ENCODE results near the gene DLL4. TPM values are rescaled to one million over a fixed set of nuclear protein-coding genes. Genes with fewer than 3 reads are reported as not detected.

Gene DLL4
- total and polyA plus RNA-seq, 10 of the 15 experiments (the other 5 are each of a cell fraction or from before 2014, with no cell fraction given), result 0.04 to 0.16 (median 0.09) TPM; not detected in 6

DNA sequence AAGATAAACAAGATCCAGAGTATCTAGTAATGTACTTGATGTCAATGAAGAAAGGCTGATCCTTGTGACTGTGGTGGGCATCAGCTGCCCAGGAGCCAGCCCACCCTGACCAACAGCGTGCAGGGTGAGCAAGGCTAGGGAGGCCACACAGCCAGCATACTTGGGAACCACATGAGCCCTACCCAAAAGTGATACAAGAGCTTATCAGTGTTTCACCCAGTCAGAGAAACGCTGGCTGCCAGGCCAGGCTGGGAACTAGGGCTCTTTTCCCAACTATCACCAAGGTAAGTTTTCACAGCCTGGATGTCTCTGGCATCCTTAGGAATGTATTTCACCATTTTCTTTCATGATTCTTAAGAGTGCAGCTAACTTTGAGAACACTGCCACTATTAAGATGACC, 49.0 kb downstream of the DLL4 start:
- peaks cover 6 to 33% of the 10 kb centered on the region in 2 experiments for H3K36me3 ChIP-seq (ENCODE audit: control insufficient read depth in 2 of 2, insufficient read depth in 2 of 2, low read length in 1 of 2)
- in situ Hi-C loops (cut with MboI), result no loop called here
- POLR2A ChIA-PET, result no interaction called here
- WGBS (ENCODE audit: insufficient coverage, insufficient replicate concordance, low lambda C conversion rate, missing lambda C conversion rate), result 78% methylated on average over 2 of the region's 2 CpGs
- H2AFZ ChIP-seq (ENCODE audit: control insufficient read depth, low read depth, low read length), result no peak overlapping the region
- H3K4me2 ChIP-seq (ENCODE audit: control insufficient read depth, insufficient read depth), result no peak overlapping the region
- no peak for ATAC-seq
- H3K9me3 ChIP-seq (replicated peaks; ENCODE audit: control insufficient read depth, insufficient read depth, low read length), result no peaks in the 10 kb centered on the region
- no TSS peak for BruUV-seq (replicated peaks)
- no peak overlapping the region for H3K27ac ChIP-seq (ENCODE audit: control insufficient read depth, insufficient read depth)
- no peaks in the 10 kb centered on the region for H3K79me2 ChIP-seq (ENCODE audit: control insufficient read depth, insufficient read depth, low read length)
- DNase-seq (ENCODE audit: low read depth, low spot score), result no peak
- intact Hi-C loops (cut with micrococcal nuclease; ENCODE audit: unreplicated experiment), result no loop called here
- H3K4me3 ChIP-seq, result no peak overlapping the region
- RAD21 ChIA-PET (ENCODE audit: unreplicated experiment), result no interaction called here
- H4K20me1 ChIP-seq (ENCODE audit: control insufficient read depth, insufficient read depth), result no peaks in the 10 kb centered on the region
- SMC1A ChIA-PET (ENCODE audit: uncharacterized antibody, unreplicated experiment), result interaction anchor here (1.0 kb wide), 1 partner anchor 20 kb away, joined by 3 read pairs; no protein-coding TSS in a partner anchor
- CTCF ChIA-PET, result no interaction called here
- no peaks in the 10 kb centered on the region for H3K27me3 ChIP-seq (replicated peaks in 1 of 2; ENCODE audit: control insufficient read depth in 2 of 2, insufficient read depth in 2 of 2, low read length in 1 of 2)
- FAIRE-seq, result no peak
- no peak overlapping the region for H3K9ac ChIP-seq (ENCODE audit: control insufficient read depth, insufficient read depth, low read length)
- no peaks in the 10 kb centered on the region for H3K4me1 ChIP-seq (ENCODE audit: control insufficient read depth, insufficient read depth, low read length)
- no peak for TF ChIP-seq BMI1 (IDR thresholded peaks at IDR 0.05; ENCODE audit: borderline replicate concordance)
- TF ChIP-seq, protein P1, sequence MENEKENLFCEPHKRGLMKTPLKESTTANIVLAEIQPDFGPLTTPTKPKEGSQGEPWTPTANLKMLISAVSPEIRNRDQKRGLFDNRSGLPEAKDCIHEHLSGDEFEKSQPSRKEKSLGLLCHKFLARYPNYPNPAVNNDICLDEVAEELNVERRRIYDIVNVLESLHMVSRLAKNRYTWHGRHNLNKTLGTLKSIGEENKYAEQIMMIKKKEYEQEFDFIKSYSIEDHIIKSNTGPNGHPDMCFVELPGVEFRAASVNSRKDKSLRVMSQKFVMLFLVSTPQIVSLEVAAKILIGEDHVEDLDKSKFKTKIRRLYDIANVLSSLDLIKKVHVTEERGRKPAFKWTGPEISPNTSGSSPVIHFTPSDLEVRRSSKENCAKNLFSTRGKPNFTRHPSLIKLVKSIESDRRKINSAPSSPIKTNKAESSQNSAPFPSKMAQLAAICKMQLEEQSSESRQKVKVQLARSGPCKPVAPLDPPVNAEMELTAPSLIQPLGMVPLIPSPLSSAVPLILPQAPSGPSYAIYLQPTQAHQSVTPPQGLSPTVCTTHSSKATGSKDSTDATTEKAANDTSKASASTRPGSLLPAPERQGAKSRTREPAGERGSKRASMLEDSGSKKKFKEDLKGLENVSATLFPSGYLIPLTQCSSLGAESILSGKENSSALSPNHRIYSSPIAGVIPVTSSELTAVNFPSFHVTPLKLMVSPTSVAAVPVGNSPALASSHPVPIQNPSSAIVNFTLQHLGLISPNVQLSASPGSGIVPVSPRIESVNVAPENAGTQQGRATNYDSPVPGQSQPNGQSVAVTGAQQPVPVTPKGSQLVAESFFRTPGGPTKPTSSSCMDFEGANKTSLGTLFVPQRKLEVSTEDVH (IDR thresholded peaks at IDR 0.05; ENCODE audit: low read depth, partially characterized antibody), result no peak
- TF ChIP-seq, protein P2, sequence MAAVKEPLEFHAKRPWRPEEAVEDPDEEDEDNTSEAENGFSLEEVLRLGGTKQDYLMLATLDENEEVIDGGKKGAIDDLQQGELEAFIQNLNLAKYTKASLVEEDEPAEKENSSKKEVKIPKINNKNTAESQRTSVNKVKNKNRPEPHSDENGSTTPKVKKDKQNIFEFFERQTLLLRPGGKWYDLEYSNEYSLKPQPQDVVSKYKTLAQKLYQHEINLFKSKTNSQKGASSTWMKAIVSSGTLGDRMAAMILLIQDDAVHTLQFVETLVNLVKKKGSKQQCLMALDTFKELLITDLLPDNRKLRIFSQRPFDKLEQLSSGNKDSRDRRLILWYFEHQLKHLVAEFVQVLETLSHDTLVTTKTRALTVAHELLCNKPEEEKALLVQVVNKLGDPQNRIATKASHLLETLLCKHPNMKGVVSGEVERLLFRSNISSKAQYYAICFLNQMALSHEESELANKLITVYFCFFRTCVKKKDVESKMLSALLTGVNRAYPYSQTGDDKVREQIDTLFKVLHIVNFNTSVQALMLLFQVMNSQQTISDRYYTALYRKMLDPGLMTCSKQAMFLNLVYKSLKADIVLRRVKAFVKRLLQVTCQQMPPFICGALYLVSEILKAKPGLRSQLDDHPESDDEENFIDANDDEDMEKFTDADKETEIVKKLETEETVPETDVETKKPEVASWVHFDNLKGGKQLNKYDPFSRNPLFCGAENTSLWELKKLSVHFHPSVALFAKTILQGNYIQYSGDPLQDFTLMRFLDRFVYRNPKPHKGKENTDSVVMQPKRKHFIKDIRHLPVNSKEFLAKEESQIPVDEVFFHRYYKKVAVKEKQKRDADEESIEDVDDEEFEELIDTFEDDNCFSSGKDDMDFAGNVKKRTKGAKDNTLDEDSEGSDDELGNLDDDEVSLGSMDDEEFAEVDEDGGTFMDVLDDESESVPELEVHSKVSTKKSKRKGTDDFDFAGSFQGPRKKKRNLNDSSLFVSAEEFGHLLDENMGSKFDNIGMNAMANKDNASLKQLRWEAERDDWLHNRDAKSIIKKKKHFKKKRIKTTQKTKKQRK (IDR thresholded peaks at IDR 0.05; ENCODE audit: low read depth, low read length), result no peak
- TF ChIP-seq, protein P3, sequence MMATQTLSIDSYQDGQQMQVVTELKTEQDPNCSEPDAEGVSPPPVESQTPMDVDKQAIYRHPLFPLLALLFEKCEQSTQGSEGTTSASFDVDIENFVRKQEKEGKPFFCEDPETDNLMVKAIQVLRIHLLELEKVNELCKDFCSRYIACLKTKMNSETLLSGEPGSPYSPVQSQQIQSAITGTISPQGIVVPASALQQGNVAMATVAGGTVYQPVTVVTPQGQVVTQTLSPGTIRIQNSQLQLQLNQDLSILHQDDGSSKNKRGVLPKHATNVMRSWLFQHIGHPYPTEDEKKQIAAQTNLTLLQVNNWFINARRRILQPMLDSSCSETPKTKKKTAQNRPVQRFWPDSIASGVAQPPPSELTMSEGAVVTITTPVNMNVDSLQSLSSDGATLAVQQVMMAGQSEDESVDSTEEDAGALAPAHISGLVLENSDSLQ (IDR thresholded peaks at IDR 0.05), result no peak
- no peak for TF ChIP-seq RAD21 (IDR thresholded peaks at IDR 0.05; ENCODE audit: insufficient read depth, low read depth, low read length)
- no peak for TF ChIP-seq ZSCAN29 (IDR thresholded peaks at IDR 0.05)
- TF ChIP-seq, protein P4, sequence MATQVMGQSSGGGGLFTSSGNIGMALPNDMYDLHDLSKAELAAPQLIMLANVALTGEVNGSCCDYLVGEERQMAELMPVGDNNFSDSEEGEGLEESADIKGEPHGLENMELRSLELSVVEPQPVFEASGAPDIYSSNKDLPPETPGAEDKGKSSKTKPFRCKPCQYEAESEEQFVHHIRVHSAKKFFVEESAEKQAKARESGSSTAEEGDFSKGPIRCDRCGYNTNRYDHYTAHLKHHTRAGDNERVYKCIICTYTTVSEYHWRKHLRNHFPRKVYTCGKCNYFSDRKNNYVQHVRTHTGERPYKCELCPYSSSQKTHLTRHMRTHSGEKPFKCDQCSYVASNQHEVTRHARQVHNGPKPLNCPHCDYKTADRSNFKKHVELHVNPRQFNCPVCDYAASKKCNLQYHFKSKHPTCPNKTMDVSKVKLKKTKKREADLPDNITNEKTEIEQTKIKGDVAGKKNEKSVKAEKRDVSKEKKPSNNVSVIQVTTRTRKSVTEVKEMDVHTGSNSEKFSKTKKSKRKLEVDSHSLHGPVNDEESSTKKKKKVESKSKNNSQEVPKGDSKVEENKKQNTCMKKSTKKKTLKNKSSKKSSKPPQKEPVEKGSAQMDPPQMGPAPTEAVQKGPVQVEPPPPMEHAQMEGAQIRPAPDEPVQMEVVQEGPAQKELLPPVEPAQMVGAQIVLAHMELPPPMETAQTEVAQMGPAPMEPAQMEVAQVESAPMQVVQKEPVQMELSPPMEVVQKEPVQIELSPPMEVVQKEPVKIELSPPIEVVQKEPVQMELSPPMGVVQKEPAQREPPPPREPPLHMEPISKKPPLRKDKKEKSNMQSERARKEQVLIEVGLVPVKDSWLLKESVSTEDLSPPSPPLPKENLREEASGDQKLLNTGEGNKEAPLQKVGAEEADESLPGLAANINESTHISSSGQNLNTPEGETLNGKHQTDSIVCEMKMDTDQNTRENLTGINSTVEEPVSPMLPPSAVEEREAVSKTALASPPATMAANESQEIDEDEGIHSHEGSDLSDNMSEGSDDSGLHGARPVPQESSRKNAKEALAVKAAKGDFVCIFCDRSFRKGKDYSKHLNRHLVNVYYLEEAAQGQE (IDR thresholded peaks at IDR 0.05; ENCODE audit: low read depth, low read length), result no peak
- TF ChIP-seq ZNF592 (IDR thresholded peaks at IDR 0.05), result no peak

Data from GM12878 (cell line).